Measurements from ENCODE around the gene PITPNM1. TPM values are rescaled to one million over a fixed set of nuclear protein-coding genes. Genes with fewer than 3 reads are reported as not detected.

Gene PITPNM1
- total RNA-seq, 1 experiment from 2014 or later: 70.4 TPM

GRCh38 chr11:67468456-67468758 lies 36.8 kb downstream of the PITPNM1 start:
- intact Hi-C loops (cut with micrococcal nuclease; ENCODE audit: unreplicated experiment): no loop called here

GRCh38 chr11:67468056-67468455 lies 37.1 kb downstream of the PITPNM1 start:
- no peak for ATAC-seq
- Histone ChIP-seq H3K27me3 (ENCODE audit: control insufficient read depth, insufficient read depth, low read length) (no peaks in the 10 kb centered on the region), H3K4me1 (ENCODE audit: control insufficient read depth, insufficient read depth, low read length) (peaks cover 43% of the 10 kb centered on the region), H3K27ac (ENCODE audit: low read length) (peak overlapping the region; percentile 64), H3K36me3 (ENCODE audit: control insufficient read depth, insufficient read depth, low read length) (peaks cover 2% of the 10 kb centered on the region; the same call in 1 of the 2 replicates), H3K9me3 (ENCODE audit: control insufficient read depth, insufficient read depth, low read depth, low read length) (no peaks in the 10 kb centered on the region), H3K4me3 (ENCODE audit: low read depth in 2 of 2, low read length in 2 of 2) (peak overlapping the region; percentile 64 to 75)
- no TSS peak for BruUV-seq (replicated peaks)
- no peak for TF ChIP-seq REST (IDR thresholded peaks at IDR 0.05; ENCODE audit: insufficient read depth in 1 of 2, low read depth in 2 of 2, low read length in 1 of 2)
- no peak for TF ChIP-seq SIN3A (IDR thresholded peaks at IDR 0.05; ENCODE audit: borderline replicate concordance, insufficient read depth, low read depth, low read length)
- TF ChIP-seq TCF7L2 (IDR thresholded peaks at IDR 0.05; ENCODE audit: low read depth, low read length): no peak
- TF ChIP-seq POLR2AphosphoS5 (IDR thresholded peaks at IDR 0.05; ENCODE audit: low read depth, low read length): no peak
- no peak for TF ChIP-seq CTCF (IDR thresholded peaks at IDR 0.05)
- intact Hi-C loops (cut with micrococcal nuclease; ENCODE audit: unreplicated experiment): no loop called here
- POLR2A ChIA-PET: interaction anchor here (0.6 kb wide), 1 partner anchor 15 kb away, joined by 3 read pairs; the partner anchor contains the start of gene AIP
- CTCF ChIA-PET: interaction anchor here (0.6 to 0.7 kb wide), 3 partner anchors 31 to 204 kb away, joined by 3 to 7 read pairs (median 6); partner anchors contain the start of gene PPP1CA
- no peak for DNase-seq (ENCODE audit: low read depth, low spot score)
- in situ Hi-C loops (cut with HindIII; ENCODE audit: low pct_unique_long_range_greater_than_20kb, low sequenced_read_pairs): no loop called here

More at GRCh38 chr11:67468456-67468758, 36.8 kb downstream of the PITPNM1 start:
- DNase-seq (ENCODE audit: low read depth, low spot score) (no peak), ATAC-seq (peak; percentile 3)
- Histone ChIP-seq H3K4me1 (ENCODE audit: control insufficient read depth, insufficient read depth, low read length) (peaks cover 40% of the 10 kb centered on the region), H3K4me3 (ENCODE audit: low read depth in 2 of 2, low read length in 2 of 2) (peak overlapping the region; percentile 64 to 75), H3K27me3 (ENCODE audit: control insufficient read depth, insufficient read depth, low read length) (no peaks in the 10 kb centered on the region), H3K9me3 (ENCODE audit: control insufficient read depth, insufficient read depth, low read depth, low read length) (no peaks in the 10 kb centered on the region), H3K27ac (ENCODE audit: low read length) (peak overlapping the region; percentile 64), H3K36me3 (ENCODE audit: control insufficient read depth, insufficient read depth, low read length) (peaks cover 2% of the 10 kb centered on the region; the same call in 1 of the 2 replicates)
- CTCF ChIA-PET: interaction anchor here (0.6 to 0.7 kb wide), 4 partner anchors 32 to 203 kb away, joined by 3 to 7 read pairs (median 4); partner anchors contain the start of gene PPP1CA
- TF ChIP-seq TCF7L2 (IDR thresholded peaks at IDR 0.05; ENCODE audit: low read depth, low read length) (no peak), REST (IDR thresholded peaks at IDR 0.05; ENCODE audit: insufficient read depth in 1 of 2, low read depth in 2 of 2, low read length in 1 of 2) (no peak), POLR2AphosphoS5 (IDR thresholded peaks at IDR 0.05; ENCODE audit: low read depth, low read length) (no peak), SIN3A (IDR thresholded peaks at IDR 0.05; ENCODE audit: borderline replicate concordance, insufficient read depth, low read depth, low read length) (no peak), CTCF (IDR thresholded peaks at IDR 0.05) (no peak)
- no TSS peak for BruUV-seq (replicated peaks)
- in situ Hi-C loops (cut with HindIII; ENCODE audit: low pct_unique_long_range_greater_than_20kb, low sequenced_read_pairs): no loop called here
- POLR2A ChIA-PET: interaction anchor here (0.6 kb wide), 1 partner anchor 15 kb away, joined by 3 read pairs; the partner anchor contains the start of gene AIP

All from Panc1 (cell line).